Heart left ventricle (tissue), 13 donors: ENCODE results near the gene CPA1.

Experiments used
- CTCF ChIP-seq, 12 donors: fragments of 200-600 bp; sonication (generic) in 4 of 12; IDR thresholded peaks; one replicate each; pipeline versions ENCODE4 v1.5.0 to v1.8.0; 2018 to 2022; ENCODE audit warnings: antibody characterized with exemption in 12 of 12, mild to moderate bottlenecking in 5 of 12
- POLR2A ChIP-seq, 2 donors: fragments of 450-650 bp; IDR thresholded peaks; one replicate each; pipeline ENCODE4 v1.6.1; 2017; ENCODE audit warnings: antibody characterized with exemption in 2 of 2, mild to moderate bottlenecking in 2 of 2, moderate library complexity in 2 of 2
- donor health status: ischemic (EF 13 %, LVEDD 7.1; RV severe dilation, severe dysfunction).
- donor health status: DM: no; HTN: yes; CAD: no.
- donor health status: DM: no; HTN: no; CAD: no.
- donor health status: ischemic (EF 25% LVEDD 6.9; RV normal size, moderate dysfunction).
- donor health status: ischemic (EF 25% LVEDD 5.7; RV mildly dilated, moderate dysfunction).
- donor health status: ischemic (EF 35%, LVEDD 5.7; RV mildly dilated, moderate dysfunction).
- donor health status: nonischemic (EF 11% LVEDD 7.7; RV severe dilation, severe dysfunction).
- donor health status: DM: yes; HTN: yes; CAD: no.
- donor health status: PGD.
- donor health status: ischemic (EF 29% LVEDD 5.4; RV normal size, mild dysfunction).
- donor health status: nonischemic (EF 23%, LVEDD 6.1; RV moderate dilation, normal function).

- TF ChIP-seq CTCF (IDR thresholded peaks at IDR 0.05): no peak
- no peak for TF ChIP-seq POLR2A (IDR thresholded peaks at IDR 0.05)
These were observed 19.9 kb downstream of the CPA1 start for GRCh38 chr7:130400120-130400572.
